CD14-positive monocyte (primary cell): ENCODE results near the gene AMBRA1. TPM values are rescaled to one million over a fixed set of nuclear protein-coding genes. Genes with fewer than 3 reads are reported as not detected.

ENCODE experiments used
- DNase-seq, 3 donors: peaks; one replicate each; pipeline ENCODE4 v3.0.0-alpha.2; 2011 to 2022
- H2AFZ ChIP-seq: 2 replicates; pipeline ENCODE4 v1.6.0; 2012; ENCODE audit warnings: mild to moderate bottlenecking, low read depth, low read length, inconsistent platforms; ENCODE audit not compliant: insufficient read depth, poor library complexity, severe bottlenecking
- H3K27ac ChIP-seq, 2 donors: 1 replicate in 1 of 2; 2 replicates in 1 of 2; pipeline ENCODE4 v1.5.1; 2012 to 2013; ENCODE audit warnings: low read length in 2 of 2, control low read depth in 1 of 2, inconsistent platforms in 1 of 2, low read depth in 1 of 2, mild to moderate bottlenecking in 1 of 2
- H3K27me3 ChIP-seq, 2 donors: one replicate each; pipeline versions ENCODE4 v1.6.0 to v1.6.1; 2011 to 2013; ENCODE audit warnings: low read length in 2 of 2; ENCODE audit not compliant: control insufficient read depth in 2 of 2, insufficient read depth in 2 of 2
- H3K36me3 ChIP-seq, 2 donors: replicated peaks in 1 of 2; 1 replicate in 1 of 2; 2 replicates in 1 of 2; pipeline versions ENCODE4 v1.5.1 to v1.6.1; 2012 to 2013; ENCODE audit warnings: low read length in 2 of 2, control low read depth in 1 of 2, inconsistent platforms in 1 of 2, mild to moderate bottlenecking in 1 of 2; ENCODE audit not compliant: insufficient read depth in 2 of 2, control insufficient read depth in 1 of 2
- H3K4me1 ChIP-seq, 2 donors: 1 replicate in 1 of 2; 2 replicates in 1 of 2; pipeline versions ENCODE4 v1.5.1 to v1.6.1; 2012 to 2013; ENCODE audit warnings: low read length in 2 of 2, control low read depth in 1 of 2, inconsistent platforms in 1 of 2, mild to moderate bottlenecking in 1 of 2, moderate library complexity in 1 of 2; ENCODE audit not compliant: insufficient read depth in 2 of 2, control insufficient read depth in 1 of 2
- H3K4me2 ChIP-seq: replicated peaks from 2 replicates; pipeline ENCODE3; 2012; ENCODE audit warnings: low read length, moderate library complexity, mild to moderate bottlenecking; ENCODE audit not compliant: poor library complexity, severe bottlenecking; ENCODE audit errors: extremely low read depth
- H3K4me3 ChIP-seq, 3 experiments: fragments of 200-600 bp in 1 of 3; sonication (generic) in 1 of 3; replicated peaks in 1 of 3; 1 replicate in 2 of 3; 2 replicates in 1 of 3; pipeline ENCODE4 v1.5.1; 2011 to 2013; ENCODE audit warnings: low read length in 3 of 3, mild to moderate bottlenecking in 3 of 3, control low read depth in 2 of 3, low read depth in 2 of 3, inconsistent platforms in 1 of 3, moderate library complexity in 1 of 3
- H3K79me2 ChIP-seq: 2 replicates; pipeline ENCODE4 v1.6.0; 2012; ENCODE audit warnings: mild to moderate bottlenecking, control low read depth, inconsistent platforms, low read length, moderate library complexity; ENCODE audit not compliant: insufficient read depth
- H3K9ac ChIP-seq: 2 replicates; pipeline ENCODE4 v1.6.0; 2017; ENCODE audit warnings: low read length, mild to moderate bottlenecking; ENCODE audit not compliant: insufficient read depth, poor library complexity, severe bottlenecking
- H3K9me3 ChIP-seq, 2 donors: replicated peaks in 1 of 2; 1 replicate in 1 of 2; 2 replicates in 1 of 2; pipeline versions ENCODE4 v1.5.1 to v1.6.1; 2012 to 2013; ENCODE audit warnings: low read length in 2 of 2, control low read depth in 1 of 2; ENCODE audit not compliant: control insufficient read depth in 1 of 2, insufficient read depth in 1 of 2
- H4K20me1 ChIP-seq: 2 replicates; pipeline ENCODE4 v1.6.0; 2012; ENCODE audit warnings: mild to moderate bottlenecking, low read length, control low read depth, moderate library complexity; ENCODE audit not compliant: insufficient read depth
- H3K27ac Mint-ChIP-seq, 7 donors: one replicate each; pipeline ENCODE4 v1.8.0; 2020; ENCODE audit warnings: mild to moderate bottlenecking in 7 of 7, mixed read lengths in 7 of 7, moderate library complexity in 6 of 7, inconsistent platforms in 2 of 7
- H3K27me3 Mint-ChIP-seq, 3 donors: one replicate each; pipeline ENCODE4 v1.8.0; 2021 to 2022; ENCODE audit warnings: low read depth in 3 of 3, mild to moderate bottlenecking in 3 of 3, mixed read lengths in 3 of 3, moderate library complexity in 3 of 3, inconsistent platforms in 1 of 3
- H3K36me3 Mint-ChIP-seq, 2 donors: one replicate each; pipeline ENCODE4 v1.8.0; 2020; ENCODE audit warnings: mixed read lengths in 2 of 2, inconsistent platforms in 1 of 2, mild to moderate bottlenecking in 1 of 2
- H3K4me1 Mint-ChIP-seq: one replicate; pipeline ENCODE4 v1.8.0; 2020; ENCODE audit warnings: mild to moderate bottlenecking, mixed read lengths
- H3K4me3 Mint-ChIP-seq, 2 donors: one replicate each; pipeline ENCODE4 v1.8.0; 2020; ENCODE audit warnings: mild to moderate bottlenecking in 2 of 2, mixed read lengths in 2 of 2, moderate library complexity in 1 of 2
- H3K9me3 Mint-ChIP-seq, 7 donors: one replicate each; pipeline ENCODE4 v1.8.0; 2020 to 2022; ENCODE audit warnings: mixed read lengths in 7 of 7, mild to moderate bottlenecking in 6 of 7, moderate library complexity in 6 of 7, inconsistent platforms in 2 of 7
- WGBS: methylation state at CpG from one replicate; pipeline ENCODE4 v1.1.5; 2013; ENCODE audit warnings: missing lambda C conversion rate; ENCODE audit not compliant: insufficient coverage; 5-methylcytosine and 5-hydroxymethylcytosine counted together
- intact Hi-C, 2 donors: fragments of 100-400 bp; cut with micrococcal nuclease; formaldehyde crosslinking; loops; one replicate each; pipeline versions ENCODE4 v1.15.0 to v1.15.1; 2023
- polyA plus RNA-seq, 3 donors: library from polyadenylated mRNA; depleted of rRNA in 1 of 3; unstranded in 2 of 3; stranded (reverse) in 1 of 3; fragments of 300-500 nt in 2 of 3; fragments of >200 nt in 1 of 3; fragmentation: Illumina TruSeq in 2 of 3; gene quantifications; 1 replicate in 2 of 3; 2 replicates in 1 of 3; pipeline ENCODE4 v1.2.3, GENCODE V29; 2012 to 2021
- TF ChIP-seq, protein P1 (sequence below): fragments of 200-600 bp; IDR thresholded peaks from one replicate; pipeline ENCODE4 v1.8.0; 2022; ENCODE audit warnings: antibody characterized with exemption, mild to moderate bottlenecking

AMBRA1 gene
- polyA plus RNA-seq, 3 donors: 2.1 to 6.1 (median 3.8) TPM

DNA sequence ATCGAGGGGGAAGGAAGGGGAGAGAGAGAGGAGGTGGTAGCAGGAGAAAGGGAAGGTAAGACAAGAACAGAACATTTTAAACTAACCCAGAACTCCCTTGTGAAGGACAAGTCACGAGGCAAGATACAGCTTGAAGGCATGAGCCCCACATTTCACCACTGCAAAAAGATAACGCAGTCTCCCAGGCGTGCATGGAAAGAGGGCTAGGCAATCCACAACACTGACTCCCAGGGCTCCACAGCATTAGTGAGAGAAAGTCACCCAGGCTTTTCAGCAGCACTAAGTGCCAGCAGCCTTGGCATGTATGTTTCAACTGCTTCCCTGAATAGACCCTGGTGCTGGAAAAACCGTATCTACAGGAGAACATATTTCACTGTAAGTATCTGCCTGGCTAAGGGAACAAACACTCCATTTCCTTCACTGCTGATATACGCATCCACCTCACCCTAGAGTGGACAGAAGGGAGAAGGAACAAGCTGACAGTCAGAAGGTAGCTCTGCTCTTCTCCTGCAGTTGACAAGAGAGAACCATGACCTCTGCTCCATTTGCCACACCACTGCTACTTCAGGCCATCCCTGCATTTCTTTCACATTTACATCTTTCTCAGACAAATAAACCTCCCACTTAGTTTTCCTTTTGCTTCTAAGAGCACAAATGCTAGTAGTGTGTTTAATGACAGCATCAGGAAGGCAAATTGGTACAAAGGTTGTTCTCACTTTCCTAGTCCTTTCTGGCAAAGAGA is 87.9 kb downstream of the AMBRA1 start:
- H3K4me2 ChIP-seq: no peak overlapping the region

DNA sequence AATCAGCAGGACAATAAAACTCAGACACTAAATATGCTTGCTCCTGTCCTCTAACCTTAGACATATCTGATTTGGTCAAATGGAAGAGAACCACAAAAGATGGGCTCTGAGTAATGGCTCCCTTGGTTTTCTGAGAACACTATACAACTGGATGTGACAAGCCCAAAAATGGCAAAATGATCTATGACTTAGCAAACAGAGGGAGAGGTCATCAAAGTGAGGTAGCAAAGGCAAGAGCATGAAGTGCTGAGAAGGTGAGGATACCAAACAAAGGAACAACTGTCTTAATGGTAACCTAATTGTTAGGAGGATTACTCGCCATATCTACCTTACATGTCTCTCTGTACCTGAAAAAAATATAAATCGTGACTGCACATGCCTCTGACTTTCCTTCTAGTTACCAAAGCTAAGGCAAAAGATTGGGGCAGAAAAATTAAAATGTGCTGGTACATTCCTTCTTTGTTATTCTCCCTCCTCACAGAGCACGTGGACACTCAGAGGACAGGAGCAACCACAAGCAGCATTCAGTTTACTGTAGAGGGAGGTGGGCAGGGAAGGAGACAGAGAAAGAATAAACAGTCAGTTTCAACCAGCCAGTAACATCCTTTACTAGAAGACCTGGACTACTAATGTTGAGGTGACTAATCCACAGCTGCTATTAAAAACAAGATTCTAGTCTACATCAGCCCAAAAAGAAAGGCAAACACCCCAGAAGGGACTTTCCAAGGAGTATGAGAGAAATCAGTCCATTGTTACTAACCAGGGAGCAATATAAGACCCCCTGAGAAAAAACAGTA is 88.8 kb downstream of the AMBRA1 start:
- Histone ChIP-seq H3K36me3 (peaks cover 34 to 71% of the 10 kb centered on the region in 2 donors), H3K79me2 (no peaks in the 10 kb centered on the region), H3K4me3 (no peak overlapping the region), H3K27ac (no peak overlapping the region), H3K4me1 (no peaks in the 10 kb centered on the region), H3K9ac (no peak overlapping the region), H3K9me3 (no peaks in the 10 kb centered on the region), H3K27me3 (no peaks in the 10 kb centered on the region), H3K4me2 (no peak overlapping the region), H4K20me1 (no peaks in the 10 kb centered on the region), H2AFZ (no peak overlapping the region)
- Mint-ChIP-seq H3K9me3 (no peaks in the 10 kb centered on the region), H3K36me3 (peaks cover 59 to 62% of the 10 kb centered on the region in 2 donors), H3K27me3 (no peaks in the 10 kb centered on the region), H3K27ac (no peak overlapping the region), H3K4me3 (no peak overlapping the region), H3K4me1 (peaks cover 4% of the 10 kb centered on the region)
- no peak for DNase-seq
- intact Hi-C loops: no loop called here
- TF ChIP-seq, protein P1, sequence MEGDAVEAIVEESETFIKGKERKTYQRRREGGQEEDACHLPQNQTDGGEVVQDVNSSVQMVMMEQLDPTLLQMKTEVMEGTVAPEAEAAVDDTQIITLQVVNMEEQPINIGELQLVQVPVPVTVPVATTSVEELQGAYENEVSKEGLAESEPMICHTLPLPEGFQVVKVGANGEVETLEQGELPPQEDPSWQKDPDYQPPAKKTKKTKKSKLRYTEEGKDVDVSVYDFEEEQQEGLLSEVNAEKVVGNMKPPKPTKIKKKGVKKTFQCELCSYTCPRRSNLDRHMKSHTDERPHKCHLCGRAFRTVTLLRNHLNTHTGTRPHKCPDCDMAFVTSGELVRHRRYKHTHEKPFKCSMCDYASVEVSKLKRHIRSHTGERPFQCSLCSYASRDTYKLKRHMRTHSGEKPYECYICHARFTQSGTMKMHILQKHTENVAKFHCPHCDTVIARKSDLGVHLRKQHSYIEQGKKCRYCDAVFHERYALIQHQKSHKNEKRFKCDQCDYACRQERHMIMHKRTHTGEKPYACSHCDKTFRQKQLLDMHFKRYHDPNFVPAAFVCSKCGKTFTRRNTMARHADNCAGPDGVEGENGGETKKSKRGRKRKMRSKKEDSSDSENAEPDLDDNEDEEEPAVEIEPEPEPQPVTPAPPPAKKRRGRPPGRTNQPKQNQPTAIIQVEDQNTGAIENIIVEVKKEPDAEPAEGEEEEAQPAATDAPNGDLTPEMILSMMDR: no peak
- WGBS: no CpG with 5 or more reads among the region's 3 CpGs

More for the DNA sequence above, 87.9 kb downstream of the AMBRA1 start:
- H3K27me3 ChIP-seq: no peaks in the 10 kb centered on the region
- H3K79me2 ChIP-seq: no peaks in the 10 kb centered on the region
- no peaks in the 10 kb centered on the region for H3K9me3 ChIP-seq
- TF ChIP-seq, protein P1: no peak
- H2AFZ ChIP-seq: no peak overlapping the region
- peaks cover 4% of the 10 kb centered on the region for H3K4me1 Mint-ChIP-seq
- no peaks in the 10 kb centered on the region for H3K4me1 ChIP-seq
- H3K36me3 Mint-ChIP-seq: peaks cover 55 to 58% of the 10 kb centered on the region in 2 donors
- H3K27ac ChIP-seq: no peak overlapping the region
- WGBS: 100% methylated on average over 3 of the region's 6 CpGs
- no peaks in the 10 kb centered on the region for H3K9me3 Mint-ChIP-seq
- no peak overlapping the region for H3K4me3 Mint-ChIP-seq
- no peaks in the 10 kb centered on the region for H4K20me1 ChIP-seq
- intact Hi-C loops: no loop called here
- no peak overlapping the region for H3K4me3 ChIP-seq
- peaks cover 34 to 64% of the 10 kb centered on the region in 2 donors for H3K36me3 ChIP-seq
- H3K27ac Mint-ChIP-seq: no peak overlapping the region
- no peaks in the 10 kb centered on the region for H3K27me3 Mint-ChIP-seq
- DNase-seq: no peak
- H3K9ac ChIP-seq: no peak overlapping the region
